Epithelial cell of esophagus (primary cell): ENCODE results near the gene SMIM38.

Source experiments
- DNase-seq: peaks from one replicate; pipeline ENCODE4 v3.0.0; 2010; ENCODE audit warnings: low read depth
- H3K4me3 ChIP-seq: 2 replicates; pipeline ENCODE4 v1.5.1; 2011; ENCODE audit warnings: mild to moderate bottlenecking, low read length, control low read depth
- TF ChIP-seq, protein P1 (sequence below): IDR thresholded peaks from 2 replicates; pipeline ENCODE4 v1.5.1; 2011; ENCODE audit warnings: low read depth, mild to moderate bottlenecking, low read length, control low read depth, inconsistent platforms; ENCODE audit not compliant: insufficient read depth; ENCODE audit errors: missing control alignments

Gene SMIM38

GRCh38 chr11:69167916-69168691, 12.4 kb downstream of the SMIM38 start:
- TF ChIP-seq, protein P1, sequence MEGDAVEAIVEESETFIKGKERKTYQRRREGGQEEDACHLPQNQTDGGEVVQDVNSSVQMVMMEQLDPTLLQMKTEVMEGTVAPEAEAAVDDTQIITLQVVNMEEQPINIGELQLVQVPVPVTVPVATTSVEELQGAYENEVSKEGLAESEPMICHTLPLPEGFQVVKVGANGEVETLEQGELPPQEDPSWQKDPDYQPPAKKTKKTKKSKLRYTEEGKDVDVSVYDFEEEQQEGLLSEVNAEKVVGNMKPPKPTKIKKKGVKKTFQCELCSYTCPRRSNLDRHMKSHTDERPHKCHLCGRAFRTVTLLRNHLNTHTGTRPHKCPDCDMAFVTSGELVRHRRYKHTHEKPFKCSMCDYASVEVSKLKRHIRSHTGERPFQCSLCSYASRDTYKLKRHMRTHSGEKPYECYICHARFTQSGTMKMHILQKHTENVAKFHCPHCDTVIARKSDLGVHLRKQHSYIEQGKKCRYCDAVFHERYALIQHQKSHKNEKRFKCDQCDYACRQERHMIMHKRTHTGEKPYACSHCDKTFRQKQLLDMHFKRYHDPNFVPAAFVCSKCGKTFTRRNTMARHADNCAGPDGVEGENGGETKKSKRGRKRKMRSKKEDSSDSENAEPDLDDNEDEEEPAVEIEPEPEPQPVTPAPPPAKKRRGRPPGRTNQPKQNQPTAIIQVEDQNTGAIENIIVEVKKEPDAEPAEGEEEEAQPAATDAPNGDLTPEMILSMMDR = no peak
- DNase-seq = peak; percentile 81
- H3K4me3 ChIP-seq = no peak overlapping the region

GRCh38 chr11:69169479-69169878, 13.7 kb downstream of the SMIM38 start:
- no peak overlapping the region for H3K4me3 ChIP-seq
- TF ChIP-seq, protein P1 = no peak
- DNase-seq = no peak

DNA sequence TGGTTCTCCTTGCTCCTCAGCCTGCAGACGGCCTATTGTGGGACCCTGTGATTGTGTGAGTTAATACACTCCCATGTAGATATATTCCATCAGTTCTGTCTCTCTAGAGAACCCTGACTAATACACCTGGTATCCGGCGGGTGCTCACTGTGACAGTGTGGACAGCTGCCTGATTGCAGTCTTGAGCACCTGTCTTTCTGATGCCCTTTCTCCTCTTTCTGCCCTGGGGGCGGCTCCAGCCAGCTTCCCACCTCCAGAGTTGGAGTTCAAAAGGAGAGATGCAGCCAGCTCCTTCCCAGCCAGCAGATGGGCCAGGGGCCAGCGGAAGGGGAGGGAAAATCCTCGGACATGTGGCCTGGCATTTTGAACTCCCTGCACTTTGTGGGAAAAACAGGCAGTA, 15.0 kb downstream of the SMIM38 start:
- peak; percentile 13 for DNase-seq
- TF ChIP-seq, protein P1 = no peak
- H3K4me3 ChIP-seq = no peak overlapping the region

DNA sequence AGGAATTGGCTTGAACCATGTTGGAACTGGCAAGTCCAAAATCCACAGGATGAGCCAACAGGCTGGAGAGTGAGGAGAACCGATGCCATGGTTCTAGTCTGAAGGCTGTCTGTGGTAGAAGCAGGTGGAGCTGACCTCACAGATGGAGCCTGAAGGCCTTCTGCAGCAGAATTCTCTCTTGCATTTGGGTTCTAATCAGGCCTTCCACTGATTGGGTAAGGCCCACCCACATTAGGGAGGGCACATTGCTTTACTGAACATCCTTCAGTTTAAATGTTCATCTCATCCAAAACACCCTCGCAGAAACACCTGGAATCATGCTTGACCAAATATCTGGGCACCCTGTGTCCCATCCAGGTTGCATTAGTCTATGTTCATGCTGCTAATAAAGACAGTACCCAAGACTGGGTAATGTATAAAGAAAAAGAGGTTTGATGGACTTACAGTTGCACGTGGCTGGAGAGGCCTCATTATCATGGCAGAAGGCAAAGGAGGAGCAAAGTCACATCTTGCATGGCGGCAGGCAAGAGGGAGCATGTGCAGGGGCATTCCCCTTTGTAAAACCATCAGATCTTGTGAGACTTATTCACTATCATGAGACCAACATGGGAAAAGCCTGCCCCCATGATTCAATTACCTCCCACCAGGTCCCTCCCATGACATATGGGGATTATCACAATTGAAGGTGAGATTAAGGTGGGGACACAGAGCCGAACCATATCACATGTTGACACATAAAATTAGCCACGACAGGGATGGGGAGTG, 15.9 kb downstream of the SMIM38 start:
- DNase-seq = no peak
- TF ChIP-seq, protein P1 = no peak
- H3K4me3 ChIP-seq = no peak overlapping the region

GRCh38 chr11:69172674-69173073, 16.9 kb downstream of the SMIM38 start:
- H3K4me3 ChIP-seq = no peak overlapping the region
- peak; percentile 45 for DNase-seq
- TF ChIP-seq, protein P1 = no peak

GRCh38 chr11:69173331-69173730, 17.6 kb downstream of the SMIM38 start:
- TF ChIP-seq, protein P1 = no peak
- H3K4me3 ChIP-seq = no peak overlapping the region
- no peak for DNase-seq
